SK-N-MC (cell line): Measurements from ENCODE around the gene ISYNA1.

Experiments used
- EZH2 ChIP-seq: fragments of 200-600 bp; sonication (generic); IDR thresholded peaks from one replicate; pipeline ENCODE4 v1.6.1; 2017; ENCODE audit warnings: antibody characterized with exemption
- POLR2AphosphoS5 ChIP-seq: IDR thresholded peaks from 2 replicates; pipeline ENCODE4 v1.6.1; 2012; ENCODE audit warnings: mild to moderate bottlenecking, low read depth, low read length, borderline replicate concordance

DNA sequence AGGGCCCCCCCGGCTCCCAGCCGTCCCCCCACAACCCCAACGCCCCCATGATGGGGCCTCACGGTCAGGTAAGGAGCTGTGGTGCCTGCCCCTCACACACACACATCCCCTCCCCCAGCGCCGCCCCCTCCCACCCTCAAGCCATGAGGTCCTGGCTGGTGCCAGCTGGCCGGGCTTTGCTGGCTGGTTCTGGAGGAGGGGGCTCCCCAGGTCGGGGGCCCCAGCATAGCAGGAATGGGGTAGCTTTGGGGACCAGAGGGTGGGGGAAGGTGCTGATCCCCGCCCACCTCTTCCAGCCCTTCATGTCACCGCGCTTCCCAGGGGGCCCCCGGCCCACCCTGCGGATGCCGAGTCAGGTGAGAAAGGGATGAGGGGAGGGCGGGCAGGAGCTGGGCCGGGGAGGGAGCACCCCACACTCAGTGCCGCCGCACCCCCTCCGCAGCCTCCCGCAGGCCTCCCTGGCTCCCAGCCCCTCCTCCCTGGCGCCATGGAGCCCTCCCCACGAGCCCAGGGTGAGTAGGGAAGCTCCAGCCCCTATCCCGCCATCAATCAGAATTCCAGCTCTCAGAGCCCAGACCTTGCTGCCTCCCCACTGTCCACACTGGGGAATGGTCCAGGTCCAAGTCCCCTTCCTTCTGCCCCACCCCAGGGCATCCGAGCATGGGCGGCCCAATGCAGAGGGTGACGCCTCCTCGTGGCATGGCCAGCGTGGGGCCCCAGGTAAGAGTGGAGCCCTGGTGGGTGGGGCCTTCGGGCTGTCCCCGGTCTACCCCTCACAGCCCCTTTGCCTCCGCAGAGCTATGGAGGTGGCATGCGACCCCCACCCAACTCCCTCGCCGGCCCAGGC lies 6.4 kb downstream of the ISYNA1 start:
- no peak for TF ChIP-seq POLR2AphosphoS5
- TF ChIP-seq EZH2, result no peak
